GM12875 (cell line): ENCODE measurements around the gene CZIB.

Experiments used
- H3K4me3 ChIP-seq: one replicate; pipeline ENCODE4 v1.5.1; 2011; ENCODE audit warnings: low read depth, low read length, control low read depth
- CTCF ChIP-seq: IDR thresholded peaks from 2 replicates; pipeline ENCODE4 v1.5.1; 2011; ENCODE audit warnings: low read depth, mild to moderate bottlenecking, control low read depth, inconsistent platforms, low read length, moderate library complexity, borderline replicate concordance; ENCODE audit not compliant: insufficient read depth

Gene CZIB

GRCh38 chr1:53180226-53180625 is 40.2 kb downstream of the CZIB start:
- TF ChIP-seq CTCF: no peak
- H3K4me3 ChIP-seq: no peak overlapping the region

GRCh38 chr1:53176452-53177208 is 43.8 kb downstream of the CZIB start:
- TF ChIP-seq CTCF: no peak

GRCh38 chr1:53174971-53175913 is 45.2 kb downstream of the CZIB start:
- no peak for TF ChIP-seq CTCF

More at GRCh38 chr1:53176452-53177208, 43.8 kb downstream of the CZIB start:
- no peak overlapping the region for H3K4me3 ChIP-seq

GRCh38 chr1:53172426-53173128 is 47.9 kb downstream of the CZIB start:
- no peak overlapping the region for H3K4me3 ChIP-seq
- TF ChIP-seq CTCF: no peak

More at GRCh38 chr1:53174971-53175913, 45.2 kb downstream of the CZIB start:
- H3K4me3 ChIP-seq: no peak overlapping the region

- no peak for TF ChIP-seq CTCF
- H3K4me3 ChIP-seq: no peak overlapping the region
Observed at GRCh38 chr1:53166912-53167311, 53.5 kb downstream of the CZIB start.

- TF ChIP-seq CTCF: no peak
- H3K4me3 ChIP-seq: no peak overlapping the region
Observed at GRCh38 chr1:53166366-53166765, 54.1 kb downstream of the CZIB start.
